Activated CD8-positive, alpha-beta T cell treated with anti-CD3 and anti-CD28 coated beads, Interleukin-2, amount 10 ng/mL, durations not matched to agents 7 days and 5 days (primary cell): ENCODE data around the gene SPTA1. TPM values are rescaled to one million over a fixed set of nuclear protein-coding genes. Genes with fewer than 3 reads are reported as not detected.

Source experiments
- ATAC-seq: fragments of 150-1000 bp; cut with Tn5 transposase; one replicate; pipeline ENCODE4 v1.10.0; 2021; ENCODE audit warnings: moderate library complexity
- CTCF ChIA-PET: fragments of 350-600 bp; sonication (Branson Sonifier 250); formaldehyde crosslinking; loops from one replicate; lab custom pipeline; 2021; ENCODE audit warnings: antibody characterized with exemption; lab: Charles Lee
- POLR2A ChIA-PET: fragments of 350-600 bp; sonication (Branson Sonifier 250); formaldehyde crosslinking; loops from one replicate; lab custom pipeline; 2021; ENCODE audit warnings: antibody characterized with exemption; lab: Charles Lee
- DNase-seq: peaks from one replicate; pipeline ENCODE4 v3.0.0-alpha.2; 2020
- H3K27ac Mint-ChIP-seq: one replicate; pipeline ENCODE4 v1.8.0; 2021; ENCODE audit warnings: mild to moderate bottlenecking, mixed read lengths
- H3K27me3 Mint-ChIP-seq: one replicate; pipeline ENCODE4 v1.8.0; 2021; ENCODE audit warnings: low read depth, mixed read lengths
- H3K36me3 Mint-ChIP-seq: one replicate; pipeline ENCODE4 v1.8.0; 2021; ENCODE audit warnings: low read depth, mixed read lengths
- H3K4me1 Mint-ChIP-seq: one replicate; pipeline ENCODE4 v1.8.0; 2021; ENCODE audit warnings: low read depth, mixed read lengths
- H3K4me3 Mint-ChIP-seq: one replicate; pipeline ENCODE4 v1.8.0; 2021; ENCODE audit warnings: mild to moderate bottlenecking, mixed read lengths
- H3K9me3 Mint-ChIP-seq: one replicate; pipeline ENCODE4 v1.8.0; 2022; ENCODE audit warnings: mixed read lengths; ENCODE audit not compliant: insufficient read depth
- total RNA-seq, 2 experiments: library from RNA; stranded (reverse); gene quantifications; one replicate each; pipeline ENCODE4 v1.2.3, GENCODE V29; 2021

Gene SPTA1
- not detected for total RNA-seq

DNA sequence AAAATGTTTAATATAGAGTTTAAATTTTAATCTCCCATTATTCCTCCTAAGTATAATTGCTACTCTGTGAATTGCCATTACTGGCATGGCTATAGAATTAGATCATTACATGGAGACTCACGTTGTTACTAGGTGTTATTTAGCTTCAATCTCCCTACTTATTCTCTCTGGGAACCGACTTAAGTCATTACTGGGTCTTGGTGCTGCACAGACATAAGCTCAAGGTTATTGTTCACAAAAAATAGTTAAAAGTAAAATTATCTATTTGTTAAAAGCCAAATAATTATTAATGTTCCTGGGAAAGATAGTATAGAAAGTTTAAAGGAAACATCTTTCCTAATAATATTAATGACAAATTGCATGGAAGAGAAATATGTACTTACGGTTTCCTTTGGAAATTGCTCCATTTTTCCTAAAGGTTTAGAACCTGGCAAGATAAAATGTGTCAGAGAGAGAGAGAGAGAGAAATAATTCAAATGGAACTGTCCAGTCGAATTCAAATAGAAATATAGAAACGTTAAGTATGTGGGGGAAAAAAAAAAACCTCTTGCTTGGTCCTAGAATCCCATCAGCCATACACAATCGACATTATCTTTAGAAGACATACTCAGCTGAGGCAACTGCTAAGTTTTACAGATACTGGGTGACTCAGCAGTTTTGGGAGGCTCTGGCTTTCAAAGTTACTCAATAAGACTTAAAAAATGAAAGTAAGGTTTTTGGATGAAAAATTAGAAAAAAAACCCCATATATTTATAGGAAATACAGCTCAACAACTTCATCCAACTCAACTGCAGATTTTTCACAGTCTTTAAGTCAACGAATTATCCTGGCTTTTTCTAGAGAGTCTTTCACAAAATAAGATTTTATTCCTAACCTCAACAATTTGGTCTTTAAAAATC lies at the start of gene SPTA1:
Gene SPTA1, minus strand, starts transcription at position 605 of the 899 bp plus-strand sequence. Its CDS starts 198 bp downstream, at position 407.
- DNase-seq (no peak), ATAC-seq (no peak)
- CTCF ChIA-PET, result interaction anchor here (1.3 kb wide), 1 partner anchor 9 kb away, joined by 3 read pairs; no protein-coding TSS in a partner anchor
- H3K4me3 Mint-ChIP-seq, result no peak within 1 kb of the TSS
- POLR2A ChIA-PET, result no interaction called here
- H3K4me1 Mint-ChIP-seq, result no peaks in the 10 kb centered on the region
- H3K36me3 Mint-ChIP-seq, result no peaks in the 10 kb centered on the region
- peaks cover 17% of the 10 kb centered on the region for H3K27me3 Mint-ChIP-seq
- no peak within 1 kb of the TSS for H3K27ac Mint-ChIP-seq
- no peaks in the 10 kb centered on the region for H3K9me3 Mint-ChIP-seq

DNA sequence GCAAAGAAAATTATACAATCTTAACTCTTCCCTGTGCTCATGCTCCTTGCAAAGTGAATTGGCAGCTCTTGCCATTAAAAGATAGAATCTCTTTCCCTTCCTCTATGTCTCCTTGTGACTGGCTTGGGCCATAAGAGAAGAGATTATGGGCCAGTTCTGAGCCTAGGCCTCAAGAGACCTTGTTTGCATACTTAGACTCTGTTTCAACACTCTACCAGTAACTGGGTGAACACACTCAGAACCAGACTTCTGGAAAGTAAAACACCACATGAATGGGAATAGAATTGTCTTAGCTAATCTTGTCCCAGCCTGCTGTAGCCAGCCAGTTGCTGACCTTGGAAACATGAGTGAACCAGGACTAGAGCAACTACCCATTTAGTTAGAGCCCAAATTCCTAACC lies 49.3 kb upstream of the SPTA1 start:
- POLR2A ChIA-PET, result no interaction called here
- Mint-ChIP-seq H3K4me1 (no peaks in the 10 kb centered on the region), H3K27ac (no peak overlapping the region), H3K9me3 (no peaks in the 10 kb centered on the region), H3K27me3 (peaks cover 13% of the 10 kb centered on the region), H3K36me3 (no peaks in the 10 kb centered on the region), H3K4me3 (no peak overlapping the region)
- DNase-seq (no peak), ATAC-seq (no peak)
- CTCF ChIA-PET, result no interaction called here

DNA sequence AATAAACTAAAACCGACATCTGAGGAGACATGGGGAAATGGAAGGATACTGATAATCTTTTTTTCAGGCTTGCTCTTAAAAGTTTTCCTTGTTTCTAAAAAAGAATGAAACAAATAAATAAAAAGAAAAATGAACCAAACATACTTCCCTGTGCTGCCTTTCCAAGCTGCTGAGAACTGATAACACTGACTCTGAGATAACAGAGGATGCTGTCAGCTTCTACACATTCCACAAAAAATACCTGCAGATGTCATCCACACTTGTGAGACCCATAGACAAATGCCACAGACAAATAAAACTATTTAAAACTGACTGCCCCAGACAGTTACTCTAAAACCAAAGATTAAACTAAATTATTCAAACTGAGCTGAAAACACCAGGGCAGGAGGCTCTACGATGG lies 46.0 kb upstream of the SPTA1 start:
- Mint-ChIP-seq H3K27ac (no peak overlapping the region), H3K4me1 (no peaks in the 10 kb centered on the region), H3K36me3 (no peaks in the 10 kb centered on the region), H3K9me3 (no peaks in the 10 kb centered on the region), H3K27me3 (peaks cover 13% of the 10 kb centered on the region), H3K4me3 (no peak overlapping the region)
- no peak for DNase-seq
- CTCF ChIA-PET, result no interaction called here
- ATAC-seq, result no peak
- POLR2A ChIA-PET, result no interaction called here

GRCh38 chr1:158731707-158732106 lies 45.2 kb upstream of the SPTA1 start:
- Mint-ChIP-seq H3K36me3 (no peaks in the 10 kb centered on the region), H3K27ac (no peak overlapping the region), H3K9me3 (no peaks in the 10 kb centered on the region), H3K4me1 (no peaks in the 10 kb centered on the region), H3K4me3 (no peak overlapping the region), H3K27me3 (peaks cover 13% of the 10 kb centered on the region)
- POLR2A ChIA-PET, result no interaction called here
- CTCF ChIA-PET, result no interaction called here
- ATAC-seq (no peak), DNase-seq (no peak)

DNA sequence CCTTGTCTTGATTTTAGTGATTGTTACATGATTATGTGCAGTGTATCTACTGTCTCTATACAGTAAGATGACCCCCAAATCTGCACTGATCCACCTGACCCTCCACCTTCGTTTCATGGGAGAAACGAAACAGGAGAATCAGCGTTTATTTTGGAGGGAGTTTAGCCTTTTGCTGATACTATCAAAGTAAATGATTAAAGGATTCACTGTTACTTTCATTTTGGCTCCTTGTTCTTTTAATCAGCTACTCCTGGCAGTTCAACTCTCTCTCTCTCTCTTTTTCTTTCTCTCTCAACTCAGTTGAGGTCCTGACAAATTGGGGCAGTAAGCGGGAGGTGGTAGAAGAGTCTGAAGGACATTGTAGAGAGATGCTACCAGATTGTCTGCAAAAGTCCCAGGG lies 43.9 kb upstream of the SPTA1 start:
- DNase-seq, result no peak
- POLR2A ChIA-PET, result no interaction called here
- no peak overlapping the region for H3K4me3 Mint-ChIP-seq
- CTCF ChIA-PET, result no interaction called here
- no peaks in the 10 kb centered on the region for H3K4me1 Mint-ChIP-seq
- no peak for ATAC-seq
- H3K9me3 Mint-ChIP-seq, result no peaks in the 10 kb centered on the region
- no peaks in the 10 kb centered on the region for H3K36me3 Mint-ChIP-seq
- peaks cover 11% of the 10 kb centered on the region for H3K27me3 Mint-ChIP-seq
- no peak overlapping the region for H3K27ac Mint-ChIP-seq

GRCh38 chr1:158728510-158729225 lies 42.2 kb upstream of the SPTA1 start:
- Mint-ChIP-seq H3K4me3 (no peak overlapping the region), H3K27me3 (peaks cover 11% of the 10 kb centered on the region), H3K9me3 (no peaks in the 10 kb centered on the region), H3K36me3 (no peaks in the 10 kb centered on the region), H3K4me1 (no peaks in the 10 kb centered on the region), H3K27ac (no peak overlapping the region)
- POLR2A ChIA-PET, result no interaction called here
- DNase-seq (no peak), ATAC-seq (no peak)
- CTCF ChIA-PET, result no interaction called here

DNA sequence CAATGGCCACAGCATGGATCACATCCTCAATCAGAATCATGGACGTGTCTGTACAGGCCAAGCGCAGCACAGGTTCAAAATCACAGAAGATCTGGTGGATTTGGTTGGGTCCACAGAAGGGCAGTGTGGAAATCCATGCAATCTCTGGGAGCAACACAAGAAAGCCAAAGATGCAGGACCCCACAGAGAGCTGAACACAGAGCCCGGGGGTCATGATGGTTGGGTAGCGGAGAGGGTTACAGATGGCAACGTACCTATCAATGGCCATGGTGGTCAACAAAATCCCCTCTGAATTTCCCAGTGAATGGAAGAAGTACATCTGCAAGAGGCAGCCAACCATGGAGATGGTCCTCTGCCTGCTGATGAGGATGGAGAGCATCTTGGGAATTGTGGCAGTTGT lies 37.9 kb upstream of the SPTA1 start:
- H3K9me3 Mint-ChIP-seq, result no peaks in the 10 kb centered on the region
- DNase-seq (no peak), ATAC-seq (no peak)
- H3K27me3 Mint-ChIP-seq, result peaks cover 11% of the 10 kb centered on the region
- H3K4me1 Mint-ChIP-seq, result no peaks in the 10 kb centered on the region
- H3K27ac Mint-ChIP-seq, result no peak overlapping the region
- POLR2A ChIA-PET, result no interaction called here
- CTCF ChIA-PET, result no interaction called here
- H3K4me3 Mint-ChIP-seq, result no peak overlapping the region
- no peaks in the 10 kb centered on the region for H3K36me3 Mint-ChIP-seq

DNA sequence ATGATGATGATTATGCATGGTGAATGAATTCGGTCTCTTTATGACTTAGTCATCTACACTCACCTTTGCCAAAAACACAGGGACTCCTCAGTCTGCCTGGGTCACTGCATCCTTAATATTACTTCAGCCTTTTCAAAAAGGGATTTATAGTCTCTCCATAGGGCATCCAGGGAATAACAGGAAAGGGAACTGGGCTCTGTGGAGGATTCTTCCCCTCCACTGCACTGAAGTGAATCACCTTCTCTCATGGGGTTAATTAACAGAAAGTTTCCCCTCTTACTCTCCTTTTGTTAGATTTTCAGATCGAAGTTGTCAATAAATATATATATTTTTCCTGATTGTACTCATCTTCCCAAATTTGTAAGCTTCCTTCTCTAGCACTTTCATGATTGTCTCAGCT lies 34.1 kb upstream of the SPTA1 start, which contains the start of gene OR6K3:
Gene OR6K3, minus strand, starts transcription at position 101 of the 400 bp plus-strand sequence. CDS start 2,605 bp downstream, outside the sequence.
- no peak within 1 kb of the TSS for H3K4me3 Mint-ChIP-seq
- DNase-seq (no peak), ATAC-seq (no peak)
- no peaks in the 10 kb centered on the region for H3K36me3 Mint-ChIP-seq
- H3K27ac Mint-ChIP-seq, result no peak within 1 kb of the TSS
- CTCF ChIA-PET, result no interaction called here
- H3K27me3 Mint-ChIP-seq, result peaks cover 4% of the 10 kb centered on the region
- H3K4me1 Mint-ChIP-seq, result no peaks in the 10 kb centered on the region
- no peaks in the 10 kb centered on the region for H3K9me3 Mint-ChIP-seq
- POLR2A ChIA-PET, result no interaction called here

GRCh38 chr1:158719664-158720063 lies 33.1 kb upstream of the SPTA1 start:
- no peaks in the 10 kb centered on the region for H3K4me1 Mint-ChIP-seq
- no peaks in the 10 kb centered on the region for H3K36me3 Mint-ChIP-seq
- no peak overlapping the region for H3K27ac Mint-ChIP-seq
- H3K9me3 Mint-ChIP-seq, result no peaks in the 10 kb centered on the region
- ChIA-PET CTCF (no interaction called here), POLR2A (no interaction called here)
- ATAC-seq, result no peak
- no peak for DNase-seq
- no peak overlapping the region for H3K4me3 Mint-ChIP-seq
- peaks cover 4% of the 10 kb centered on the region for H3K27me3 Mint-ChIP-seq

GRCh38 chr1:158717344-158717743 lies 30.8 kb upstream of the SPTA1 start:
- Mint-ChIP-seq H3K4me1 (no peaks in the 10 kb centered on the region), H3K9me3 (no peaks in the 10 kb centered on the region), H3K27me3 (peaks cover 3% of the 10 kb centered on the region), H3K27ac (no peak overlapping the region), H3K4me3 (no peak overlapping the region), H3K36me3 (no peaks in the 10 kb centered on the region)
- ATAC-seq, result no peak
- CTCF ChIA-PET, result no interaction called here
- no peak for DNase-seq
- POLR2A ChIA-PET, result no interaction called here

- Mint-ChIP-seq H3K36me3 (no peaks in the 10 kb centered on the region), H3K4me3 (no peak overlapping the region), H3K27ac (no peak overlapping the region), H3K27me3 (peaks cover 6% of the 10 kb centered on the region), H3K9me3 (no peaks in the 10 kb centered on the region), H3K4me1 (no peaks in the 10 kb centered on the region)
- POLR2A ChIA-PET, result no interaction called here
- no peak for ATAC-seq
- DNase-seq, result no peak
- CTCF ChIA-PET, result no interaction called here
Observed at GRCh38 chr1:158716335-158716734, 29.8 kb upstream of the SPTA1 start.

DNA sequence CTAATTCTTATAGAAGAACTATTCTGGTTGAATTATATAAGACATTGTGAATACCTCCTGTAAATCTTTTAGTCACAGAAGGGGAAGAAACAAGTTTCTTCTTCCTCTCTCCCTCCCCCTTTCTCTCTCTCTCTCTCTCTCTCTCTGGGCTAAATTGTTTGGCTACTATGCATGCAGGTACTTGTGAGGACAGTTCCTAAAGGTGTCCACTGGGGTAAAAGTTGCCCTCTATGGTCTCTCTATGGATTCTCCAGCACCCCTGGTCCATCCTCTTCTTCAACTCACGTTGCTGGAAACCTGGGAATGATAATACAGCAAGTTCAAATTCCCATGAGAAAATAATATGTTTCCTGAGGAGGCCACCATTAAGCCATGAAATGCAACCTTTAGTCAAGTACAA lies 28.2 kb upstream of the SPTA1 start:
- no peaks in the 10 kb centered on the region for H3K9me3 Mint-ChIP-seq
- peaks cover 10% of the 10 kb centered on the region for H3K27me3 Mint-ChIP-seq
- H3K36me3 Mint-ChIP-seq, result no peaks in the 10 kb centered on the region
- ChIA-PET POLR2A (no interaction called here), CTCF (no interaction called here)
- H3K27ac Mint-ChIP-seq, result no peak overlapping the region
- H3K4me3 Mint-ChIP-seq, result no peak overlapping the region
- H3K4me1 Mint-ChIP-seq, result no peaks in the 10 kb centered on the region
- ATAC-seq (no peak), DNase-seq (no peak)
